ENCODE data around the gene PPP1R3A.

Gene PPP1R3A

DNA sequence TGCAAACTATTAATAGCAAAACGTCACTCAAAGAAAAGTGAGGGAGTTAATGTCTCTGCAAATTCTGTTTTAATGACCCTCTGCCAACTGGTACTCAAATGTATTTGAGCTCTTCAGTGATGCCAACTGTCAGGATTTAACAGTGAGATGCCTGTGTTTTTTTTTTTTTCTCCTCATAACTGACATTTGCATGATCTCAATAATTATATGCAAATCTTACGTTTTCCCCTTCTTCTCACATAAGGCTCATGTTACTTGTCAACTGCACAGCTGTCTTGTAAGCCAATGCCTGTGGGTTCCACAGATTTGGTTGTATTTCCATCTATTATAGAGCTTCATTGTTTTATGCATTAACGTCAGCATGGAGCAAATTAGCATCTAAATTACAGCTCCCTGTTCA lies 38.2 kb downstream of the PPP1R3A start:
- DNase-seq, result no peak

DNA sequence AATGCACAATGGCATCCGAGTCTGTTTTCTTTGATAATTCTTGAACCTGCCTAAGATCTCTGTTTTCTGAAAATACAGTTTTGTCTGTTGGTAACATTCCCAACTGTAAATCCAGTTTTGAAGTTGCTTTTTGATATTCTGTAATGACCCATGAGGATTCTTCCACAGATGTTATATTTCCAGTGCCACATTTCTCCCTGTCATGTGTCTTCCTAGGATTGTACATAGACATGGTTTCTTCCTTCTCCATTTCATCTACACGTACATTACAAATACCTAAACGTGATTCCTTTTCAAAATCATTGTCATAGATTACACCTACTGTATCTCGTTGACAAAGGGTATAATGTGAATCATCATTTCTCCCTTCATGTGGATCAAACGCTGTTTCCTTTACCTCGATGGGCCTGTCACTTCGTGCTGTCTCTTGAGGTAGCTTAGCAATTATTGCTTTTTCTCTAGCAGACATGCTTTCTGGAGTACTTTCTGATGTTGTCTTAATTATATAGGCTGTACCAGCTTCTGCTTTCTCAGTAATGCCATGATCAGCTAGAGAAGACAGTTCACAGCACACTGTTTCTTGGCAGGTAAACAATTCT lies 40.3 kb downstream of the PPP1R3A start:
- no peak for DNase-seq

DNA sequence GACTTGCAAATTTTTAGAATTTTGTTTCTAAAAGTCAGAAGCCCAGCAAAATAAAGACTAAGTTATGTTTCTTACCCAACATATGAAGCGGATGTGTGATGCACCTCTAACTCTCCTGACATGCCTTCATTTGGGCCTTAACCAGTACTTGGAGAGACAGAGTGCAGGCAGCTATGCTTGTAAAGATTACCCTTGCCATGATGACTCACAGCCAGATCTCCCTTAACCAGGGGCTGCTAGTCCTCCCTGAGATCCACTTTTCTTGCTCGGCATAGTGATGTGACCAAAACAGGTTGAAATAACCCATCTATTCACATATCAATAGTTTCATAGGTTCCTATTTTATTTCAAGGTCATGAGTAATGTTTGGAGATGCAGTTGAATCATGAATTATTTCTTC lies 43.6 kb downstream of the PPP1R3A start:
- DNase-seq, result no peak

DNA sequence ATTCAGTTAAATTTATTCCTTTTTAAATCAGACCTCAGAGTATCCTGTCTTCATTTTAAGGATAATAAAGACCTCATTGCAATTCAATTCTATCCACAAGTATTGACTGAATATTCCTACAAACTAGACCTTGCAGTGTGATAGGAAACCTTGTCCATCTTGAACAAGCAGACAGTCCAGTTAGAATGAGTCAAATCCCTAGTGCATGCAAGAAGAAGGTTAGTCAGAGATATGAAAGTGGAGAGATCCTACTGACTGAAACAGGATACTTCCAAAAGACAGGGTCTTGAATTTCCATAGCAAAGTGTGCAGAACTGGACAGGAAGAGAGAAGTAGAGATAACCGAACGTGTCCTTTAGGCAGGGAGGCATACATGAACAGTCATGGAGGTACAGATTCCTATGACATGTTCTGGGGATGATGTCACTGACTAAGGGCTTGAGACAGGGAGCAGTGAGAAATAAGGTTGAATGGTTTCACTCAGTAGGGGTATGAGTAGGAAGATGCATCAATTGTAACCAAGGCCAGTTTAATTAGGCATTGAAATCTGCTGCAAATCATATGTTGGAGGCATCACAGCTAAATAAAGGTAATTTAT lies 45.2 kb downstream of the PPP1R3A start:
- DNase-seq, result no peak

DNA sequence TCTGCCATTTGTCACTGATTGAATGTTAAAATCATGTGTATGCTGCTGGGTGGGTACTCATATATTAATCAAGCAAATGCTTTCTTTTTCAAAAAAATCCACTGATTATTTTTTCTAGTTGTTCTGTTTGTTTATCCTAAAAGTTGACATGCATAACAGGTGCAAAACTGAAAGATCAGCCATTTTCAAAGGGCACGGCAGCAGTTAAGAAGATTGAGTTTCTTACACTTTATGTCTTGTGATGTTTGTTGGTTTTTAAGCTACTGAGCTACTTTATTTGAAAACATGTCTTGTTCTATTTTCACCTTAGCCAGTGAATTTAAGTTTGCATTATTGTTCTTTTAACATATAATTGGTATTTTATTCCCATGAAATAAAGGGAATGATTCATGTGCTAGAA lies 45.8 kb downstream of the PPP1R3A start:
- no peak for DNase-seq

DNA sequence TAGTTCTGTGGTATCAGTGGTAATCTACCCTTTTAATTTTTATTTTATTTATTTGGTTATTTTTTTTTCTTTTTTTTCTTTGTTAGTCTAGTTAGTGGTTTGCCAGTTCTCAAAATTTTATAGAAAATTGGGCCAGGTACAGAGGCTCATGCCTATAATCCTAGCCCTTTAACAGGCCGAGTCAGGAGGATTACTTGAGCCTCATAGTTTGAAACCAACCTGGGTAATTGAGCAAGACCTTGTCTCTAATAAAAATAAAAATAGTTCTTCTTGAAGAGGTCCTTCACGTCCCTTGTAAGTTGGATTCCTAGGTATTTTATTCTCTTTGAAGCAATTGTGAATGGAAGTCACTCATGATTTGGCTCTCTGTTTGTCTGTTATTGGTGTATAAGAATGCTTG lies 51.5 kb downstream of the PPP1R3A start:
- no peak for DNase-seq

DNA sequence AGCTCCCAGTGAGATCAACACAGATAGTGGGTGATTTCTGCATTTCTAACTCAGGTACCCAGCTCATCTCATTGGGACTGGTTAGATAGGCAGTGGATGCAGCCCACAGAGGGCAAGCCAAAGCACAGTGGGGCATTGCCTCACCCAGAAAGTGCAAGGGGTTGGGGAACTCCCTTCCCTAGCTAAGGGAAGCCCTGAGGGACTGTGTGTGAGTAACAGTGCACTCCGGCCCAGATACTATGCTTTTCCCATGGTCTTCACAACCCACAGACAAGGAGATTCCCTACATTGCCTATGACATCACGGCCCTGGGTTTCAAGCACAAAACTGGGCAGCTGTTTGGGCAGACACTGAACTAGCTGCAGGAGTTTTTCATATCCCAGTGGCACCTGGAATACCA lies 62.8 kb downstream of the PPP1R3A start:
- DNase-seq, result no peak

DNA sequence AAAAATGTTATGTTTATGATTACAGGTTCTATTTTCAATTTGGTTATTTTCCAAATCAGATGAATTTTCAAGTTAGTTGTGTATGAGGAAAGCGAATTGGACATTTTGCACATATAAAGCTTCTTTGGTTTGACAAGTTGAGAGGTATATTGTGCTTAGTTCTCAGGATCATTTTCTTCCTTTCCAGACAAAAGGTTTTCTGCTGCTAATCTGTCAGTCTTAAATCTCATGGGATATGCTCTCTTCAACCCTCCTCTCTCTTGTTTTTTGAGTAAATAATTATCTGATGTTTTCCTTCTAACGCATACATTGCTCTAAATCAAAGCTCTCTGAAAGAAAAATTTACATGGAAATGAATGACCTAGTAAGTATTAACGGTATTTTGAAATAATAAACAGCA lies 77.9 kb downstream of the PPP1R3A start:
- DNase-seq, result no peak

DNA sequence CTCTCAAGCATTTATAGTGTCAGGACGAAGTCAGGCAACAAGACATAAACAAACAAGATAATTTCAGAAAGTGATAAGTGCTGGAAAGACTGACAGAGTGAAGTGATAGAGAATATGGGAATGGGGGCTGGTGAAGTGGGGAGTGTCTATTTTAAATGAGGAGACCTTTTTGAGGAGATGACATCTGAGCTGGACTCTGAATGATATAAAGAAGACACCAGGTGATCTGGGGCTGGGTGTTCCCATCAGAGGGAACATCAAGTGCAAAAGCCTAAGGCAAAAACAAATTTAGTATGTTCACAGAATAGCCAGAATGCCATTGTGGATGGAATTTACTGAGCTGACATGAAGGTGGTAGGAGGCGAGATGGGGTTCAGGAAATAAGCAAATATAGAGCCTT lies 83.4 kb downstream of the PPP1R3A start:
- DNase-seq, result no peak

DNA sequence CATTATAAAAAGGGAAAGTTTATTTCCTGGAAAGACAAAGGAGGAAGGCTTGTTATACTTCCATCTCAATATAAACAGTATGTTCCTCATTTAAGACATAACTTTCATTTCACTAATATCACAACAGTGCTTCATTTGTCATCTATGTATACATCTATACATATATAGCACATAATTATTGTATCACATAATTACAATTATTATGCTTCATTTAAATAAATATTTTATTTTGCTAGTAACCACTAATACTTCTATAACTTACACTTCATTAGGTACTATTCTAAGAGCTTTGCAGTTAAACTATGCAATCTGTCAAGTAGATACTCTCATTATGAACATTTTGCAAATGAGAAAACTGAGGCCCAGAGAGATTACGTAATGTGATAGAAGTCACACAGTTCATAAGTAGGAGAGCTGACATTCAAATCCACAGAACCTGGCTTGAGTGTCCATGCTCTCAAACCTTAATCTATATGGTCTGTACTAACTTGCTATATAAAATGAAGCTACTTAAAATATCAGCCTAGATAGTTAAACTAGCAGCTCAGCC lies 86.5 kb downstream of the PPP1R3A start:
- DNase-seq, result no peak

DNA sequence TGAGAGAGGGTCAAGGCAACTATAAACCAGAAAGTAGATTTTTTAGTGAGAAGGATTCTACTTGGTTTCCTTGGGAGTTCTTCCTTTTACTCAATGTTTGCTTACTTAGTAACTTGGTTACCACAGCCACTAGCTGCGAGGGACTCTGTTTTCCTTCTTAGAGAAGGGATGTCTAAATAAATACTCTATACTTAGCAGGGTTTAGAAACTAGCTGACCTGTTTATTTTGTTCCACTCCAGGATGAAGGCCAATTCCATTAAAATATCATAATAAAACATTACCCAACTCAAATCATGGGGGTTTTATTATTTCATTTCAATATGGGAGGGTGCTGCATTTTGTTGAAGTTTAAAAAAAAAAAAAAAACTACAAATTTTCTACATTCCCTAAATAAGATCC lies 87.3 kb downstream of the PPP1R3A start:
- no peak for DNase-seq

DNA sequence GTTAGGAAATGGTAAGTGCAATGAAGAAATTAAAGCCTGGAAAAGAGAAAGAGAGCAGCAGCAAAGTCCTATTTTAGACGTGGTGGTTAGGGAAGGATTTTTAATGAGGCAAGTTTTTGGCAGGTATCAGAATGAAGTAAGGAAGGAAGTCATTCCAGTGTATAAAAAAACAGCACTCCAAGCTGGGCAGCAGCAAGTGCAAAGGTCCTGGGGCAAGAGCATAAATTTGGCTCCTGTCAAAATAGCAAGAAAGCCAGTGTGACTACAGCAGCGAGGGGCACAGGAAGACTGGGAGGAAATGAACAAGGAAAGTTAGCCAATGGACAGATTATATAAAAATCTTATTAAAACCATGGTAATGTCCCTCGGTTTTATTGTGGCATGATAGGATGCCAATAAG lies 90.2 kb downstream of the PPP1R3A start:
- no peak for DNase-seq
